ENCODE data around the gene FAM168A.

DNA sequence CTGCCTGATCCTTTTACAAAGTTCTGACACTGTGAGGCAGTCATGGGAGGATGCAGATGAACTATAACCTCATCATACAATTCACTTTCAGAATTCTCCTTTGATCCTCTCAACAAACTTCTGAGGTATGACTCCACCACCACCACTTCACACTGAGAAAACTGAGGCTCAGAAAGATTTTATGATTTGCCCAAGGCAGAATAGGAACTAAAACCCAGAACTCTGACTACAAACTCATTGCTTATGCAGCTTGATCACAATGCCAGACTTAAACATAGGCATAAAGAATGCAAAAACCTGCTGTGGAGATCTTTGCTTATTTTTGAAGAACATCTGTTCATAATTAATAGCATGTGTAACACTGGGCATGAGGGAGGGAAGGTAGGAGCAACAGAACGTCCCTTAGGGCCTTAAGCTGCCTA lies 20.4 kb downstream of the FAM168A start:
- TF ChIP-seq, protein P1, sequence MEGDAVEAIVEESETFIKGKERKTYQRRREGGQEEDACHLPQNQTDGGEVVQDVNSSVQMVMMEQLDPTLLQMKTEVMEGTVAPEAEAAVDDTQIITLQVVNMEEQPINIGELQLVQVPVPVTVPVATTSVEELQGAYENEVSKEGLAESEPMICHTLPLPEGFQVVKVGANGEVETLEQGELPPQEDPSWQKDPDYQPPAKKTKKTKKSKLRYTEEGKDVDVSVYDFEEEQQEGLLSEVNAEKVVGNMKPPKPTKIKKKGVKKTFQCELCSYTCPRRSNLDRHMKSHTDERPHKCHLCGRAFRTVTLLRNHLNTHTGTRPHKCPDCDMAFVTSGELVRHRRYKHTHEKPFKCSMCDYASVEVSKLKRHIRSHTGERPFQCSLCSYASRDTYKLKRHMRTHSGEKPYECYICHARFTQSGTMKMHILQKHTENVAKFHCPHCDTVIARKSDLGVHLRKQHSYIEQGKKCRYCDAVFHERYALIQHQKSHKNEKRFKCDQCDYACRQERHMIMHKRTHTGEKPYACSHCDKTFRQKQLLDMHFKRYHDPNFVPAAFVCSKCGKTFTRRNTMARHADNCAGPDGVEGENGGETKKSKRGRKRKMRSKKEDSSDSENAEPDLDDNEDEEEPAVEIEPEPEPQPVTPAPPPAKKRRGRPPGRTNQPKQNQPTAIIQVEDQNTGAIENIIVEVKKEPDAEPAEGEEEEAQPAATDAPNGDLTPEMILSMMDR (IDR thresholded peaks at IDR 0.05; ENCODE audit: insufficient read depth, low read length, poor library complexity, severe bottlenecking), result no peak
- no peak for TF ChIP-seq EZH2phosphoT487 (conservative IDR thresholded peaks at IDR 0.05; ENCODE audit: low read length)
